CD4-positive, alpha-beta memory T cell (primary cell): ENCODE results near the gene SEC22C. TPM values are rescaled to one million over a fixed set of nuclear protein-coding genes. Genes with fewer than 3 reads are reported as not detected.

Experiments
- CTCF ChIA-PET: fragments of 350-600 bp; sonication (Branson Sonifier 250); formaldehyde crosslinking; loops from one replicate; lab custom pipeline; 2021; ENCODE audit warnings: inconsistent platforms; ENCODE audit not compliant: partially characterized antibody; lab: Charles Lee
- POLR2A ChIA-PET: fragments of 350-600 bp; sonication (Branson Sonifier 250); formaldehyde crosslinking; loops from one replicate; lab custom pipeline; 2021; ENCODE audit not compliant: partially characterized antibody; lab: Charles Lee
- DNase-seq, 5 donors: peaks; one replicate each; pipeline versions ENCODE4 v3.0.0 to v3.0.0-alpha.2; 2020 to 2022; ENCODE audit warnings: mixed read lengths in 1 of 5
- H3K27ac ChIP-seq: one replicate; pipeline ENCODE4 v1.7.0; 2013; ENCODE audit warnings: low read depth, low read length
- H3K27me3 ChIP-seq: 2 replicates; pipeline ENCODE4 v1.7.0; 2013; ENCODE audit warnings: mild to moderate bottlenecking, low read length, moderate library complexity; ENCODE audit not compliant: insufficient read depth
- H3K36me3 ChIP-seq: 2 replicates; pipeline ENCODE4 v1.7.0; 2013; ENCODE audit warnings: mild to moderate bottlenecking, low read length, moderate library complexity; ENCODE audit not compliant: insufficient read depth
- H3K4me1 ChIP-seq: 2 replicates; pipeline ENCODE4 v1.7.0; 2013; ENCODE audit warnings: mild to moderate bottlenecking, low read length, moderate library complexity; ENCODE audit not compliant: insufficient read depth
- H3K4me3 ChIP-seq, 2 donors: one replicate each; pipeline ENCODE4 v1.7.0; 2013; ENCODE audit warnings: low read length in 2 of 2, mild to moderate bottlenecking in 1 of 2
- H3K9me3 ChIP-seq, 2 donors: one replicate each; pipeline ENCODE4 v1.7.0; 2013; ENCODE audit warnings: low read length in 2 of 2, control low read depth in 1 of 2; ENCODE audit not compliant: control insufficient read depth in 1 of 2
- H3K27ac Mint-ChIP-seq, 7 donors: one replicate each; pipeline ENCODE4 v1.8.0; 2020 to 2021; ENCODE audit warnings: mixed read lengths in 7 of 7, mild to moderate bottlenecking in 6 of 7, inconsistent platforms in 3 of 7, moderate library complexity in 3 of 7
- H3K27me3 Mint-ChIP-seq, 2 donors: one replicate each; pipeline ENCODE4 v1.8.0; 2020 to 2021; ENCODE audit warnings: mixed read lengths in 2 of 2
- H3K36me3 Mint-ChIP-seq, 2 donors: one replicate each; pipeline ENCODE4 v1.8.0; 2020 to 2021; ENCODE audit warnings: mixed read lengths in 2 of 2, inconsistent platforms in 1 of 2, mild to moderate bottlenecking in 1 of 2
- H3K4me1 Mint-ChIP-seq, 4 donors: one replicate each; pipeline ENCODE4 v1.8.0; 2020 to 2021; ENCODE audit warnings: mixed read lengths in 4 of 4, mild to moderate bottlenecking in 1 of 4
- H3K4me3 Mint-ChIP-seq, 8 donors: one replicate each; pipeline ENCODE4 v1.8.0; 2020 to 2021; ENCODE audit warnings: mixed read lengths in 8 of 8, mild to moderate bottlenecking in 7 of 8, moderate library complexity in 6 of 8, inconsistent platforms in 3 of 8
- H3K9me3 Mint-ChIP-seq, 8 donors: one replicate each; pipeline ENCODE4 v1.8.0; 2020 to 2021; ENCODE audit warnings: mixed read lengths in 8 of 8, mild to moderate bottlenecking in 5 of 8, inconsistent platforms in 3 of 8, moderate library complexity in 1 of 8
- intact Hi-C: fragments of 100-400 bp; cut with micrococcal nuclease; formaldehyde crosslinking; loops from one replicate; pipeline ENCODE4 v1.15.1; 2023
- polyA plus RNA-seq, 2 donors: library from polyadenylated mRNA; unstranded; fragments of 300-500 nt; fragmentation: Illumina TruSeq; gene quantifications; one replicate each; pipeline ENCODE4 v1.2.3, GENCODE V29; 2021
- total RNA-seq, 2 experiments: library from RNA; stranded (reverse); gene quantifications; one replicate each; pipeline ENCODE4 v1.2.3, GENCODE V29; 2021

The SEC22C gene
- total and polyA plus RNA-seq, 4 experiments from 2014 or later, result 53.1 to 70.3 (median 56.2) TPM

DNA sequence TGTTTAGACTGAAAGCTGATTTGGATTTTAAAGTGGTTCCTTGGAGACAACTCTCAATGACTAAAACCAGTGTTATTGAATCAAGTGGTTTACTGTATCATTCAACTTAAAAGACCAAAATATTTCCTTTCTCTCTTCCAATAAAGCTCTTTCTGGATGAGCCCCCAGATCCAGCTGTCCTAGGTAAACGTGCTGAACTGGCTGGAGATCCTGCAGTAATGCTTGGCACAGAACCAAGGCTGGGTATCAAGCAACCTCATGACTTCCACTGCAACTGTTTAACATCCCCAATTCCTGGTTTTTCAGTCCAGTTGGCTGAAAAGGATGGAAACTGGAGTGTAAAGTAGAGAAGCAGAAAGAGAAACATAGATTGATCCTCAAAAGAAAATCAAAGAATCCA is 28.9 kb downstream of the SEC22C start:
- Histone ChIP-seq H3K36me3 (peaks cover 23% of the 10 kb centered on the region), H3K9me3 (no peaks in the 10 kb centered on the region), H3K4me1 (peaks cover 42% of the 10 kb centered on the region), H3K27me3 (no peaks in the 10 kb centered on the region), H3K4me3 (no peak overlapping the region), H3K27ac (no peak overlapping the region)
- Mint-ChIP-seq H3K36me3 (peaks cover 45 to 55% of the 10 kb centered on the region in 2 donors), H3K4me3 (peak overlapping the region in 1 of 8 donors; percentile 39), H3K27ac (peak overlapping the region in 5 of 7 donors; percentile 41 to 96 (median 91)), H3K9me3 (no peaks in the 10 kb centered on the region), H3K4me1 (peaks cover 29 to 69% (median 49%) of the 10 kb centered on the region in 4 donors), H3K27me3 (no peaks in the 10 kb centered on the region)
- DNase-seq, result no peak
- POLR2A ChIA-PET, result interaction anchor here (3.1 kb wide), 1 partner anchor 51 kb away, joined by 16 read pairs; the partner anchor contains the start of gene VIPR1
- intact Hi-C loops, result loop anchor here (10.0 kb wide), 1 partner anchor 658 kb away; no protein-coding TSS in a partner anchor
- CTCF ChIA-PET, result interaction anchor here (0.8 to 40.6 kb wide), 3 partner anchors 20 to 111 kb away, joined by 3 to 1823 read pairs (median 3); partner anchors contain the start of gene VIPR1

- H3K4me3 ChIP-seq, result no peak overlapping the region
- no peaks in the 10 kb centered on the region for H3K9me3 ChIP-seq
- H3K27ac ChIP-seq, result no peak overlapping the region
- Mint-ChIP-seq H3K4me1 (peaks cover 12 to 49% (median 28%) of the 10 kb centered on the region in 4 donors), H3K9me3 (no peaks in the 10 kb centered on the region), H3K27me3 (no peaks in the 10 kb centered on the region), H3K4me3 (peak overlapping the region in 3 of 8 donors; percentile 4 to 40 (median 24)), H3K36me3 (peaks cover 30 to 50% of the 10 kb centered on the region in 2 donors), H3K27ac (peak overlapping the region in 4 of 7 donors; percentile 12 to 81 (median 58))
- H3K27me3 ChIP-seq, result no peaks in the 10 kb centered on the region
- H3K4me1 ChIP-seq, result peaks cover 16% of the 10 kb centered on the region
- DNase-seq, result no peak
- ChIA-PET CTCF (interaction anchor here (0.7 to 50.4 kb wide), 5 partner anchors 6 to 302 kb away, joined by 3 to 1823 read pairs (median 14); partner anchors contain the start of gene VIPR1), POLR2A (interaction anchor here (0.9 to 3.6 kb wide), 4 partner anchors 13 to 48 kb away, joined by 3 to 28 read pairs (median 4); partner anchors contain the start of gene VIPR1)
- intact Hi-C loops, result loop anchor here (10.0 kb wide), 1 partner anchor 655 kb away; no protein-coding TSS in a partner anchor
- H3K36me3 ChIP-seq, result peaks cover 23% of the 10 kb centered on the region
These were observed 31.5 kb downstream of the SEC22C start for GRCh38 chr3:42550250-42550649.

- Mint-ChIP-seq H3K4me3 (no peak overlapping the region), H3K4me1 (peaks cover 12 to 40% (median 23%) of the 10 kb centered on the region in 4 donors), H3K27me3 (no peaks in the 10 kb centered on the region), H3K9me3 (no peaks in the 10 kb centered on the region), H3K27ac (peak overlapping the region in 2 of 7 donors; percentile 41 to 60), H3K36me3 (peaks cover 30 to 47% of the 10 kb centered on the region in 2 donors)
- no peak for DNase-seq
- no peak overlapping the region for H3K27ac ChIP-seq
- H3K9me3 ChIP-seq, result no peaks in the 10 kb centered on the region
- H3K36me3 ChIP-seq, result peaks cover 23% of the 10 kb centered on the region
- POLR2A ChIA-PET, result interaction anchor here (0.9 to 3.6 kb wide), 3 partner anchors 8 to 47 kb away, joined by 4 to 28 read pairs (median 11); partner anchors contain the start of gene VIPR1
- intact Hi-C loops, result no loop called here
- no peaks in the 10 kb centered on the region for H3K27me3 ChIP-seq
- CTCF ChIA-PET, result interaction anchor here (0.8 to 50.4 kb wide), 7 partner anchors 5 to 301 kb away, joined by 3 to 1823 read pairs (median 11); partner anchors contain the start of gene VIPR1
- H3K4me1 ChIP-seq, result peaks cover 5% of the 10 kb centered on the region
- H3K4me3 ChIP-seq, result no peak overlapping the region
These were observed 32.6 kb downstream of the SEC22C start for GRCh38 chr3:42549131-42549530.

DNA sequence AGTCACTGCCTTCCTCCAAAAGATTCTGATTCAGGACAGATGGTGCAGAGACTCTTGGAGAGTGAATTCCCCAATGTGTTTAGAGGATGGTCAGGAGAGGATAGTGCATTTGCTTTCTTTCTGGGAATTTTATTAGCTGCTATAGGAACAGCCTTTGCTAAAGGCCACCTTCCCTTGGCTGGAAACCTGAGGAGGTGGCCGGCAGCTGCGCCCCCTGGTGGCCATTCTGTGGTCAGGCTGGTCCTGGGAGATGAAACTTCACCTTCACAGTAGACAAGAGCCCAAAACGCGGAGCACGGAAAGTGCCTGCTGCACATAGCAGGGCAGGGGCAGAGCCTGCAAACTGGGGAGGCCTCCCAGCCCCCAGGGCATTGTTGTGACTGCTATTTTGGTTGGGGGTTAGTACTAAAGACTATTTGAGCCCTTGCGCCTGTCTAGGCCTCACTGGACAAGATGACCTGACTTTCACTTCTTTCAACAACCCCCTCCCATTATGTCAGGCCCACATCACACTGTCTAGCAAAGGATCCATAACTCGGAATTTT is 34.3 kb downstream of the SEC22C start:
- Histone ChIP-seq H3K27me3 (no peaks in the 10 kb centered on the region), H3K4me3 (no peak overlapping the region), H3K9me3 (no peaks in the 10 kb centered on the region), H3K27ac (no peak overlapping the region), H3K36me3 (peaks cover 8% of the 10 kb centered on the region), H3K4me1 (no peaks in the 10 kb centered on the region)
- Mint-ChIP-seq H3K4me1 (peaks cover 4 to 26% (median 12%) of the 10 kb centered on the region in 4 donors), H3K27me3 (no peaks in the 10 kb centered on the region), H3K36me3 (peaks cover 20 to 37% of the 10 kb centered on the region in 2 donors), H3K4me3 (no peak overlapping the region), H3K27ac (peak overlapping the region in 4 of 7 donors; percentile 13 to 70 (median 44)), H3K9me3 (no peaks in the 10 kb centered on the region)
- intact Hi-C loops, result loop anchor here (1.0 kb wide), 1 partner anchor 9 kb away; no protein-coding TSS in a partner anchor
- peak; percentile 57 to 68 (median 59) for DNase-seq
- CTCF ChIA-PET, result interaction anchor here (1.0 to 50.4 kb wide), 10 partner anchors 4 to 356 kb away, joined by 3 to 1823 read pairs (median 7); partner anchors contain the start of genes SEC22C, SS18L2 and VIPR1
- POLR2A ChIA-PET, result interaction anchor here (0.6 to 3.6 kb wide), 4 partner anchors 9 to 53 kb away, joined by 3 to 28 read pairs (median 8); partner anchors contain the start of genes NKTR and VIPR1

DNA sequence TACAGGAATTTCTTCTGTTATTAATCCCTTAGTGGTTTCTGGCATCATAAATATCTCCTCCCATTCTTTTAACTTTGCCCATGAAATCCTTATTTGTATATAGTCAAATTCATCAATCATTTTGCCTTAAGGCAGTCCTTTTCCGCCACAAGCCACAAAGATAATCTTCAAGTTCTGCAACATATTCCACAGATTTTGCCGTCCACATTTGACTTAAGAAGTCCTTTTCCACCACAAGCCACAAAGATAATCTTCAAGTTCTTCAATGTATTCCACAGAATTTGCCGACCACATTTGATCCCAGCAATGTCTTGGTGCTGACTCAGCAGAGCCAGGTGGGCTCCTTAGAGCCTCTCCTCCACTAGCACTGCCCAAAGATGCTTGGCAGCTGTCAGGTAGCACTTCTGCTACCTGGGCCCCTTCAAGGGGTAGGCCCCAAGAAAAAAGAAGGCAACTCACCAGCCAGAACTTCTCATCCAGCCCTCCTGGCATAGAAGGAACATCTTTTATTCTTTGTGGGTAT is 35.0 kb downstream of the SEC22C start:
- no peaks in the 10 kb centered on the region for H3K9me3 ChIP-seq
- Mint-ChIP-seq H3K27ac (peak overlapping the region in 2 of 7 donors; percentile 7 to 35), H3K9me3 (no peaks in the 10 kb centered on the region), H3K36me3 (peaks cover 20 to 33% of the 10 kb centered on the region in 2 donors), H3K27me3 (no peaks in the 10 kb centered on the region), H3K4me3 (no peak overlapping the region), H3K4me1 (peaks cover 4 to 26% (median 12%) of the 10 kb centered on the region in 4 donors)
- ChIA-PET POLR2A (interaction anchor here (0.6 to 3.6 kb wide), 3 partner anchors 10 to 45 kb away, joined by 3 to 28 read pairs (median 11); partner anchors contain the start of gene VIPR1), CTCF (interaction anchor here (1.0 to 50.4 kb wide), 10 partner anchors 3 to 356 kb away, joined by 3 to 1823 read pairs (median 4); partner anchors contain the start of genes SEC22C, SS18L2 and VIPR1)
- H3K27ac ChIP-seq, result no peak overlapping the region
- no peak for DNase-seq
- H3K4me3 ChIP-seq, result no peak overlapping the region
- H3K27me3 ChIP-seq, result no peaks in the 10 kb centered on the region
- H3K36me3 ChIP-seq, result peaks cover 1% of the 10 kb centered on the region
- no peaks in the 10 kb centered on the region for H3K4me1 ChIP-seq
- intact Hi-C loops, result loop anchor here (1.0 kb wide), 1 partner anchor 10 kb away; no protein-coding TSS in a partner anchor

- POLR2A ChIA-PET, result interaction anchor here (0.5 to 2.2 kb wide), 2 partner anchors 24 to 43 kb away, joined by 3 to 11 read pairs; partner anchors contain the start of gene VIPR1
These were observed 36.4 kb downstream of the SEC22C start for GRCh38 chr3:42545284-42545900.

More at GRCh38 chr3:42545284-42545900, 36.4 kb downstream of the SEC22C start:
- Histone ChIP-seq H3K27me3 (no peaks in the 10 kb centered on the region), H3K4me1 (peaks cover under 1% of the 10 kb centered on the region), H3K27ac (no peak overlapping the region), H3K36me3 (no peaks in the 10 kb centered on the region), H3K9me3 (no peaks in the 10 kb centered on the region), H3K4me3 (no peak overlapping the region)
- Mint-ChIP-seq H3K36me3 (peaks cover 14 to 28% of the 10 kb centered on the region in 2 donors), H3K4me3 (no peak overlapping the region), H3K27ac (peak overlapping the region in 1 of 7 donors; percentile 34), H3K9me3 (no peaks in the 10 kb centered on the region), H3K27me3 (no peaks in the 10 kb centered on the region), H3K4me1 (peaks cover 4 to 23% (median 10%) of the 10 kb centered on the region in 4 donors)
- CTCF ChIA-PET, result interaction anchor here (0.9 to 50.4 kb wide), 6 partner anchors 2 to 202 kb away, joined by 3 to 1823 read pairs (median 6); partner anchors contain the start of gene VIPR1
- intact Hi-C loops, result no loop called here
- DNase-seq, result no peak
